Measurements from ENCODE around the gene ASF1A. TPM values are rescaled to one million over a fixed set of nuclear protein-coding genes. Genes with fewer than 3 reads are reported as not detected.
"Not testable (repeated sequence)": the region's sequence is repeated elsewhere in the genome, so short reads cannot be mapped to it uniquely, and the experiment has no call there.

Gene ASF1A
- total RNA-seq, 6 experiments from 2014 or later, result 17.3 to 25.9 (median 21.7) TPM

DNA sequence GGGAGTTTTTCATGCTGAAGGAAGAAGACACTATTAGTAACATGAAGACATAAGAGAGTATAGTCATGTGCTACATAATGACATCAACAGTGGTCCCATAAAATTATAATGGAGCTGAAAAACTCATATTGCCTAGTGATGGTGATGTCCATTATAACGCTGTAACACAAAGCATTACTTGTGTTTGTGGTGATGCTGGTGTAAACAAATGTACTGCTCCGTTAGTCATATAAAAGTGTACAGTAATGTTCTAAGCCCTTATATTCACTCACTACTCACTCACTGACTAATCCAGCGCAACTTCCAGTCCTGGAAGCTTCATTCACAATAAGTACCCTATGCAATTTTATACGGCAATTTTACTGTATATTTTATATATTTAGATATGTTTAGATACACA is 26.8 kb upstream of the ASF1A start:
- Mint-ChIP-seq H3K4me3 (no peak overlapping the region), H3K9me3 (no peaks in the 10 kb centered on the region), H3K27ac (no peak overlapping the region), H3K27me3 (ENCODE audit: insufficient read depth) (no peaks in the 10 kb centered on the region), H3K36me3 (ENCODE audit: low read depth) (peaks cover 8% of the 10 kb centered on the region), H3K4me1 (ENCODE audit: low read depth) (peaks cover 25% of the 10 kb centered on the region)
- no peak for DNase-seq
- TF ChIP-seq, protein P1, sequence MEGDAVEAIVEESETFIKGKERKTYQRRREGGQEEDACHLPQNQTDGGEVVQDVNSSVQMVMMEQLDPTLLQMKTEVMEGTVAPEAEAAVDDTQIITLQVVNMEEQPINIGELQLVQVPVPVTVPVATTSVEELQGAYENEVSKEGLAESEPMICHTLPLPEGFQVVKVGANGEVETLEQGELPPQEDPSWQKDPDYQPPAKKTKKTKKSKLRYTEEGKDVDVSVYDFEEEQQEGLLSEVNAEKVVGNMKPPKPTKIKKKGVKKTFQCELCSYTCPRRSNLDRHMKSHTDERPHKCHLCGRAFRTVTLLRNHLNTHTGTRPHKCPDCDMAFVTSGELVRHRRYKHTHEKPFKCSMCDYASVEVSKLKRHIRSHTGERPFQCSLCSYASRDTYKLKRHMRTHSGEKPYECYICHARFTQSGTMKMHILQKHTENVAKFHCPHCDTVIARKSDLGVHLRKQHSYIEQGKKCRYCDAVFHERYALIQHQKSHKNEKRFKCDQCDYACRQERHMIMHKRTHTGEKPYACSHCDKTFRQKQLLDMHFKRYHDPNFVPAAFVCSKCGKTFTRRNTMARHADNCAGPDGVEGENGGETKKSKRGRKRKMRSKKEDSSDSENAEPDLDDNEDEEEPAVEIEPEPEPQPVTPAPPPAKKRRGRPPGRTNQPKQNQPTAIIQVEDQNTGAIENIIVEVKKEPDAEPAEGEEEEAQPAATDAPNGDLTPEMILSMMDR (IDR thresholded peaks at IDR 0.05), result no peak

DNA sequence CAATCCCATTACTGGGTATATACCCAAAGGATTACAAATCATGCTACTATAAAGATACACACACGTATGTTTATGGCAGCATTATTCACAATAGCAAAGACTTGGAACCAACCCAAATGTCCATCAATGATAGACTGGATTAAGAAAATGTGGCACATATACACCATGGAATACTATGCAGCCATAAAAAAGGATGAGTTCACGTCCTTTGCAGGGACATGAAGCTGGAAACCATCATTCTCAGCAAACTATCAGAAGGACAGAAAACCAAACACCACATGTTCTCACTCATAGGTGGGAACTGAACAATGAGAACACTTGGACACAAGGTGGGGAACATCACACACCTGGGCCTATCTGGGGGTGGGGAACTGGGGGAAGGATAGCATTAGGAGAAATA is 25.1 kb upstream of the ASF1A start:
- H3K9me3 Mint-ChIP-seq; H3K36me3 Mint-ChIP-seq (ENCODE audit: low read depth); H3K4me3 Mint-ChIP-seq; H3K27me3 Mint-ChIP-seq (ENCODE audit: insufficient read depth); DNase-seq: not testable (repeated sequence)
- H3K4me1 Mint-ChIP-seq (ENCODE audit: low read depth), result peaks cover 31% of the 10 kb centered on the region
- peak overlapping the region; percentile 27; the same call in 1 of the 2 replicates for H3K27ac Mint-ChIP-seq

DNA sequence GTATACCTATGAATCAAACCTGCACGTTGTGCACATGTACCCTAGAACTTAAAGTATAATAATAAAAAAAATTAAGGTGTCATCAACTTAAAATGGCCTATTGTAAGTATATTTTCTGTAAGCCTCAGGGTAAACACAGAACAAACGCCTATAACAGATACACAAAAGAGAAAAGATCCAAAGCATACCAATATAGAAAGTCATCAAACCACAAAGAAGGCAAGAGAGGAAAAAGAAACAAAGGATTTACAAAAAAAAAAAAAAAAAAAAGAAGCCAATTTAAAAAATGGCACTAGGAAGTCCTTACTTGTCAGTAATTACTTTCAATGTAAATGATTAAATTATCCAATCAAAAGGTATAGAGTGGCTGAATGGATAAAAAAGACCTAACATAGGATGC is 24.6 kb upstream of the ASF1A start:
- H3K27ac Mint-ChIP-seq, result peak overlapping the region; percentile 27; the same call in 1 of the 2 replicates
- H3K9me3 Mint-ChIP-seq, result no peaks in the 10 kb centered on the region
- peak; percentile 15 for DNase-seq
- H3K36me3 Mint-ChIP-seq (ENCODE audit: low read depth), result peaks cover 8% of the 10 kb centered on the region
- H3K4me1 Mint-ChIP-seq (ENCODE audit: low read depth), result peaks cover 31% of the 10 kb centered on the region
- TF ChIP-seq, protein P1 (IDR thresholded peaks at IDR 0.05), result no peak
- H3K27me3 Mint-ChIP-seq (ENCODE audit: insufficient read depth), result no peaks in the 10 kb centered on the region
- H3K4me3 Mint-ChIP-seq, result no peak overlapping the region

DNA sequence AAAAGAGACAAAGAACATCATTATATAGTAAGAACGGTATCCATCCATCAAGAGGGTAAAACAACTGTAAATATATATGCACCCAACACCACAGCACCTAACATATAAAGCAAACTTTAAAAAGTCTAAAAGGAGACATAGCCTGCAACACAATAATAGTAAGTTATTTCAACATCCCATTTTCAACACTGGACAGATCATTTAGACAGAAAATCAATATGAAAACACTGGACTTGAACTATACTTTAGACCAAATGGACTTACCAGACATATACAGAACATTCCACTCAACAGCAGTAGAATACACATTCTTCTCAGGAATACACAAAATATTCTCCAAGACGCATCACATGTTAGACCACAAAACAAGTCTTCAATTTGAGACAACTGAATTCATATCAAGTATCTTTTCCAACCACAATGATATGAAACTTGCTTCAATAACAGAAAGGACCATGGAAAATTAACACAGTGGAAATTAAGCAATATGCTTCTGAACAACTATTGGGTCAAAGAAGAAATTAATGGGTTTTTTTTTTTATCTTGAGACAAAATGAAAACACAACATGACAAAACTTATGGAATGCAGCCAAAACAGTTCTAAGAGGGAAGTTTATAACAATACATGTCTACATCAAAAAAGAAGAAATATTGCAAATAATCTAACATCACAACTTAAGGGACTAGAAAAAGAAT is 23.9 kb upstream of the ASF1A start:
- Mint-ChIP-seq H3K4me3 (no peak overlapping the region), H3K4me1 (ENCODE audit: low read depth) (peaks cover 31% of the 10 kb centered on the region), H3K36me3 (ENCODE audit: low read depth) (peaks cover 8% of the 10 kb centered on the region), H3K9me3 (no peaks in the 10 kb centered on the region), H3K27me3 (ENCODE audit: insufficient read depth) (no peaks in the 10 kb centered on the region), H3K27ac (no peak overlapping the region)
- TF ChIP-seq, protein P1 (IDR thresholded peaks at IDR 0.05), result no peak
- DNase-seq, result no peak

DNA sequence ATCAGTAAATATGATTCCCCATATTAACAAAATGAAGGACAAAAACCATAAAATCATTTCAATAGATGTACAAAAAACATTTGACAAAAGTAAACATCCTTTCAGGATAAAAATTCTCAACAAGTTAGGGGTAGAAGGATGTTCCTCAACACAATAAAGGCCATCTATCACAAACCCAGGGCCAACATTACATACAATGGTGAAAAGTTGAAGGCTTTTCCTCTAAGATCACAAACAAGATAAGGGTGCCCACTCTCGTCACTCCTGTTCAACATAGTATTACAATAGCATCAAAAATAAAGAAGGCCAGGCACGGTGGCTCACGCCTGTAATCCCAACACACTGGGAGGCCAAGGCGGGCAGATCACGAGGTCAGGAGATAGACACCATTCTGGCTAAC is 22.6 kb upstream of the ASF1A start:
- H3K27me3 Mint-ChIP-seq (ENCODE audit: insufficient read depth), result no peaks in the 10 kb centered on the region
- H3K36me3 Mint-ChIP-seq (ENCODE audit: low read depth), result peaks cover 5% of the 10 kb centered on the region
- no peaks in the 10 kb centered on the region for H3K9me3 Mint-ChIP-seq
- DNase-seq, result no peak
- H3K4me3 Mint-ChIP-seq, result no peak overlapping the region
- TF ChIP-seq, protein P1 (IDR thresholded peaks at IDR 0.05), result no peak
- no peak overlapping the region for H3K27ac Mint-ChIP-seq
- H3K4me1 Mint-ChIP-seq (ENCODE audit: low read depth), result peaks cover 38% of the 10 kb centered on the region

DNA sequence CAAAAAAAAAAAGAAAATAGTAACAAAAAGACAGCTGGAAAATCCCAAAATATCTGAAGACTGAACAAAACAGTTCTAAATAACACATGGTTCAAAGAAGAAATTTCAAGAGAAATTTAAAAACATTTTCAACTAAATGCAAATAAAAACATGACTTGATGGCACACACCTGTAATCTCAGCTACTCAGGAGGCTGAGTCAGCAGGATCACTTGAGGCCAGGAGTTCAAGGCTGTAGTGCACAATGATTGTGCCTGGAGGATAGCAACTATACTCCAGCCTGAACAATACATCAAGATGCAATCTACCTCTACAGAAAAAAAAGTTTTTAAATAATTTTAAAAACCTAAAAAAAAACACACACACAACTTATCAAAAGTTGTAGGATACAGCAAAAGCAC is 21.6 kb upstream of the ASF1A start:
- Mint-ChIP-seq H3K4me3 (no peak overlapping the region), H3K27me3 (ENCODE audit: insufficient read depth) (peaks cover 2% of the 10 kb centered on the region; the same call in 1 of the 2 replicates), H3K27ac (no peak overlapping the region), H3K4me1 (ENCODE audit: low read depth) (peaks cover 47% of the 10 kb centered on the region), H3K36me3 (ENCODE audit: low read depth) (no peaks in the 10 kb centered on the region), H3K9me3 (no peaks in the 10 kb centered on the region)
- TF ChIP-seq, protein P1 (IDR thresholded peaks at IDR 0.05), result no peak
- no peak for DNase-seq

Data from HFFc6 (cell line).